ENCODE results near the gene C1RL. TPM values are rescaled to one million over a fixed set of nuclear protein-coding genes. Genes with fewer than 3 reads are reported as not detected.

C1RL gene
- total RNA-seq, 1 experiment from 2014 or later = 72.9 TPM

DNA sequence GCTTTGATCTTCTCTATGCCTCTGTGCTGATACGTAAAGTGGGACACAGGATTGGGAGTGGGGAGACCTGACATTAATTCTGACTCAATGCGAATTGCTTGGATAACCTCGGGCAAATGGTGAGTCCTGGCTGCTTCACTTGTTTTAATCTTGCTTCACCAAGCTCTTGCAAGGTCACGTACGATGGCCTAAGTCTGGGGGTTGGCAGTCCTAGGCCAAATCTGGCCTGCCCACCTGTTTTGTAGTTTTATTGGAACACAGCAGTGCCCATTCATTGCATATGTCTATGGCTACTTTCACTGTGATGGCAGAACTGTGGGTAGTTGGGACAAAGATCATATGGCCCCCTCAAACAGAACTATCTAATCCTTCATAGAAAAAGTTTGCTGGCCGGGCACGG, 34.5 kb upstream of the C1RL start:
- TF ChIP-seq EZH2 (IDR thresholded peaks at IDR 0.05; ENCODE audit: low read depth) = no peak
- TF ChIP-seq, protein P1, sequence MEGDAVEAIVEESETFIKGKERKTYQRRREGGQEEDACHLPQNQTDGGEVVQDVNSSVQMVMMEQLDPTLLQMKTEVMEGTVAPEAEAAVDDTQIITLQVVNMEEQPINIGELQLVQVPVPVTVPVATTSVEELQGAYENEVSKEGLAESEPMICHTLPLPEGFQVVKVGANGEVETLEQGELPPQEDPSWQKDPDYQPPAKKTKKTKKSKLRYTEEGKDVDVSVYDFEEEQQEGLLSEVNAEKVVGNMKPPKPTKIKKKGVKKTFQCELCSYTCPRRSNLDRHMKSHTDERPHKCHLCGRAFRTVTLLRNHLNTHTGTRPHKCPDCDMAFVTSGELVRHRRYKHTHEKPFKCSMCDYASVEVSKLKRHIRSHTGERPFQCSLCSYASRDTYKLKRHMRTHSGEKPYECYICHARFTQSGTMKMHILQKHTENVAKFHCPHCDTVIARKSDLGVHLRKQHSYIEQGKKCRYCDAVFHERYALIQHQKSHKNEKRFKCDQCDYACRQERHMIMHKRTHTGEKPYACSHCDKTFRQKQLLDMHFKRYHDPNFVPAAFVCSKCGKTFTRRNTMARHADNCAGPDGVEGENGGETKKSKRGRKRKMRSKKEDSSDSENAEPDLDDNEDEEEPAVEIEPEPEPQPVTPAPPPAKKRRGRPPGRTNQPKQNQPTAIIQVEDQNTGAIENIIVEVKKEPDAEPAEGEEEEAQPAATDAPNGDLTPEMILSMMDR (conservative IDR thresholded peaks at IDR 0.05) = no peak
- H3K79me2 ChIP-seq (ENCODE audit: low read depth) = no peaks in the 10 kb centered on the region
- no peak overlapping the region for H3K27ac ChIP-seq
- no peak overlapping the region for H2AFZ ChIP-seq
- intact Hi-C loops (cut with micrococcal nuclease; ENCODE audit: unreplicated experiment) = loop anchor here (1.0 to 2.0 kb wide), 2 partner anchors 83 to 495 kb away; partner anchors contain the start of gene C1S
- H3K4me2 ChIP-seq = no peak overlapping the region
- no peak overlapping the region for H3K4me3 ChIP-seq
- peaks cover 4% of the 10 kb centered on the region; the same call in 1 of the 2 replicates for H3K36me3 ChIP-seq (ENCODE audit: low read depth)
- H4K20me1 ChIP-seq (ENCODE audit: insufficient read depth) = no peaks in the 10 kb centered on the region; the same call in 1 of the 2 replicates
- no peaks in the 10 kb centered on the region for H3K4me1 ChIP-seq (replicated peaks; ENCODE audit: insufficient read depth)
- no peaks in the 10 kb centered on the region for H3K27me3 ChIP-seq (ENCODE audit: insufficient read depth, low read depth)
- BruUV-seq (replicated peaks) = no TSS peak
- H3K9me2 ChIP-seq (ENCODE audit: insufficient read depth) = no peaks in the 10 kb centered on the region
- no peaks in the 10 kb centered on the region for H3K9me3 ChIP-seq (ENCODE audit: insufficient read depth, low read depth)
- H3F3A ChIP-seq (ENCODE audit: insufficient read depth, low read depth) = no peaks in the 10 kb centered on the region; the same call in 1 of the 2 replicates
- CTCF ChIA-PET = interaction anchor here (1.0 kb wide), 2 partner anchors 27 to 64 kb away, joined by 3 to 8 read pairs; no protein-coding TSS in a partner anchor
- POLR2A ChIA-PET (ENCODE audit: unreplicated experiment) = no interaction called here
- no peak for DNase-seq

DNA sequence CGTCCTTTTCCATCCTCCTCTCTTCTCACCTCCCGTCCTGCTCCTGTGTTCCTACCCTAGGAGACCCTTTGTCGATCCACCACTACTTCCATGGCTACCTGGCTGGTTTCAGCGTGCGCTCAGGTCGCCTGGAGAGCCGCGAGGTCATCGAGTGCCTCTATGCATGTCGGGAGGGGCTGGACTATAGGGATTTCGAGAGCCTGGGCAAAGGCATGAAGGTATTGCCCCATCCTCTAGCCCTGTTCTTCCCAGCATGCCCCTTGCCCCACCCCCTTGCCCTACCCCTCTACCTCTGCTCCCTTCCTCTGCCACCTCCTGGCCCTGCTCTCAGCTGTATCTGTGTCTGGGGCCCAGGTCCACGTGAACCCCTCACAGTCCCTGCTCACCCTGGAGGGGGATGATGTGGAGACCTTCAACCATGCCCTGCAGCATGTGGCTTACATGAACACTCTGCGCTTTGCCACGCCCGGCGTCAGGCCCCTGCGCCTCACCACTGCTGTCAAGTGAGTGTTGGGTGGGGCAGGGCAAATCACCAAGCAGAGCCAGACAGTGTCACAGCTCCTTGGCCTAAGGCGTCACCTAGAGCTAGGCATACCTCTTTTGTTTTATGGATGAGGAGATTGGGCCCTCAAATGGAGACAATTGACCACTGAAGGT, 33.9 kb upstream of the C1RL start:
- Histone ChIP-seq H3K4me2 (no peak overlapping the region), H2AFZ (no peak overlapping the region), H3K4me3 (no peak overlapping the region), H3K36me3 (ENCODE audit: low read depth) (peaks cover 4% of the 10 kb centered on the region; the same call in 1 of the 2 replicates), H4K20me1 (ENCODE audit: insufficient read depth) (no peaks in the 10 kb centered on the region; the same call in 1 of the 2 replicates), H3K27ac (no peak overlapping the region), H3K9me2 (ENCODE audit: insufficient read depth) (no peaks in the 10 kb centered on the region), H3K79me2 (ENCODE audit: low read depth) (no peaks in the 10 kb centered on the region), H3K27me3 (ENCODE audit: insufficient read depth, low read depth) (no peaks in the 10 kb centered on the region), H3F3A (ENCODE audit: insufficient read depth, low read depth) (no peaks in the 10 kb centered on the region; the same call in 1 of the 2 replicates), H3K4me1 (replicated peaks; ENCODE audit: insufficient read depth) (no peaks in the 10 kb centered on the region), H3K9me3 (ENCODE audit: insufficient read depth, low read depth) (no peaks in the 10 kb centered on the region)
- POLR2A ChIA-PET (ENCODE audit: unreplicated experiment) = interaction anchor here (0.6 kb wide), 1 partner anchor 12 kb away, joined by 3 read pairs; no protein-coding TSS in a partner anchor
- CTCF ChIA-PET = interaction anchor here (0.6 to 1.0 kb wide), 3 partner anchors 63 to 221 kb away, joined by 3 to 8 read pairs (median 3); no protein-coding TSS in a partner anchor
- TF ChIP-seq EZH2 (IDR thresholded peaks at IDR 0.05; ENCODE audit: low read depth) = no peak
- TF ChIP-seq, protein P1 (conservative IDR thresholded peaks at IDR 0.05) = no peak
- intact Hi-C loops (cut with micrococcal nuclease; ENCODE audit: unreplicated experiment) = loop anchor here (1.0 to 2.0 kb wide), 4 partner anchors 45 to 496 kb away; partner anchors contain the start of genes C12orf57 and C1S
- no TSS peak for BruUV-seq (replicated peaks)
- no peak for DNase-seq

DNA sequence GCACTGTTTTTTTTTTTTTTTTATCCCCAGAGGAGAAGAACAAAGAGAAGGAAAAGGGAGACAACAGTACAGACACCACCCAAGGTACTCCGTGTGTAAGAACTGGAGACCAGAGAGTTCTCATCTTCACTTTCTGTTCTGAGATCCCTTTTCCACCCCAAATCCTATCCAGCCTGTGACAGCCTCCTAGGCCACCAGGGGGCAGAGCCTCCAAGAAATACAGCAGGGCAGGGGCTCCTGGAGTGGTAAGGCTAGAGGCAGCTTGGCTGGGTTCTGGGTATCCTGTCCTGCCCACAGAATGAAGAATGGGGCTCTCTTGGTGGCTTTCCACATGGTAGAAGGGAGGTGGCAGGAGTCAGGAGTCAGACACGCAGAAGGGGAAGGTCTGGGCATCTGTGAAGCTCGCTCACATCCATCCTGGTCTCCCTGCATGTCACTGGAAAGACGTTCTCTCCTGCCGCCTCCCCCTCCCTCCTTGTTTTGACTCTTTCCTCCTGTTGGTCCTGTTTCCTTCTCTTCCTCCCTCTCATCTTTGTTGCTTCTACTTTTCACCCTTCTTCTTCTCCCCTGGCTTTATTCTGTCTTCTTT, 33.1 kb upstream of the C1RL start:
- intact Hi-C loops (cut with micrococcal nuclease; ENCODE audit: unreplicated experiment) = loop anchor here (1.0 to 2.0 kb wide), 3 partner anchors 46 to 497 kb away; partner anchors contain the start of gene C12orf57
- TF ChIP-seq EZH2 (IDR thresholded peaks at IDR 0.05; ENCODE audit: low read depth) = no peak
- TF ChIP-seq, protein P1 (conservative IDR thresholded peaks at IDR 0.05) = peak; percentile 91

More for the DNA sequence above, 33.1 kb upstream of the C1RL start:
- ChIA-PET CTCF (interaction anchor here (0.6 to 2.7 kb wide), 5 partner anchors 10 to 1878 kb away, joined by 3 to 11 read pairs (median 4); no protein-coding TSS in a partner anchor), POLR2A (ENCODE audit: unreplicated experiment) (interaction anchor here (0.5 to 0.6 kb wide), 3 partner anchors 13 to 264 kb away, joined by 3 to 32 read pairs (median 7); no protein-coding TSS in a partner anchor)
- Histone ChIP-seq H3K27me3 (ENCODE audit: insufficient read depth, low read depth) (no peaks in the 10 kb centered on the region), H3K36me3 (ENCODE audit: low read depth) (peaks cover 4% of the 10 kb centered on the region; the same call in 1 of the 2 replicates), H3K4me1 (replicated peaks; ENCODE audit: insufficient read depth) (no peaks in the 10 kb centered on the region), H3F3A (ENCODE audit: insufficient read depth, low read depth) (no peaks in the 10 kb centered on the region; the same call in 1 of the 2 replicates), H3K79me2 (ENCODE audit: low read depth) (no peaks in the 10 kb centered on the region), H3K9me2 (ENCODE audit: insufficient read depth) (no peaks in the 10 kb centered on the region), H2AFZ (no peak overlapping the region), H4K20me1 (ENCODE audit: insufficient read depth) (no peaks in the 10 kb centered on the region; the same call in 1 of the 2 replicates), H3K27ac (no peak overlapping the region), H3K4me2 (no peak overlapping the region), H3K4me3 (no peak overlapping the region), H3K9me3 (ENCODE audit: insufficient read depth, low read depth) (no peaks in the 10 kb centered on the region)
- peak; percentile 52 to 61 for DNase-seq
- no TSS peak for BruUV-seq (replicated peaks)

Data from PC-9 (cell line).